Measurements from ENCODE around the gene FAM83G. TPM values are rescaled to one million over a fixed set of nuclear protein-coding genes. Genes with fewer than 3 reads are reported as not detected.

The FAM83G gene
- total and polyA plus RNA-seq, 2 experiments from 2014 or later, result 7.6 to 44.5 TPM

- no peaks in the 10 kb centered on the region for H3K9me3 Mint-ChIP-seq
- Histone ChIP-seq H3K36me3 (ENCODE audit: insufficient read depth) (peaks cover 10% of the 10 kb centered on the region), H3K27ac (ENCODE audit: low read depth) (no peak overlapping the region), H3K4me1 (ENCODE audit: insufficient read depth) (no peaks in the 10 kb centered on the region), H3F3A (replicated peaks; ENCODE audit: low read depth) (no peaks in the 10 kb centered on the region), H3K79me2 (replicated peaks; ENCODE audit: insufficient read depth) (0 out of 2 replicates have a peak, but pooled peaks cover 3% of the 10 kb centered on the region), H2AFZ (no peak overlapping the region), H3K27me3 (ENCODE audit: insufficient read depth) (no peaks in the 10 kb centered on the region), H3K4me2 (no peak overlapping the region), H3K4me3 (no peak overlapping the region), H3K9me2 (ENCODE audit: insufficient read depth) (no peaks in the 10 kb centered on the region), H4K20me1 (replicated peaks; ENCODE audit: insufficient read depth) (0 out of 2 replicates have a peak, but pooled peaks cover 3% of the 10 kb centered on the region)
- TF ChIP-seq POLR2AphosphoS5 (IDR thresholded peaks at IDR 0.05; ENCODE audit: low read depth) (no peak), STAT1 (IDR thresholded peaks at IDR 0.05; ENCODE audit: unreplicated experiment) (no peak), CTCF (conservative IDR thresholded peaks at IDR 0.05; ENCODE audit: low read depth in 2 of 2) (no peak), ZNF462 (CRISPR knock-in tag; IDR thresholded peaks at IDR 0.05) (no peak), EZH2phosphoT487 (IDR thresholded peaks at IDR 0.05; ENCODE audit: unreplicated experiment) (no peak)
- peaks cover 15% of the 10 kb centered on the region for H3K27me3 Mint-ChIP-seq (ENCODE audit: insufficient read depth, low read depth, poor library complexity)
- H3K4me1 Mint-ChIP-seq, result no peaks in the 10 kb centered on the region
- no peak overlapping the region for H3K27ac Mint-ChIP-seq
- H3K36me3 Mint-ChIP-seq (ENCODE audit: low read depth), result peaks cover 44% of the 10 kb centered on the region
- ATAC-seq (no peak), DNase-seq (ENCODE audit: low spot score) (no peak)
- H3K4me3 Mint-ChIP-seq, result no peak overlapping the region
These were observed 27.5 kb downstream of the FAM83G start for GRCh38 chr17:18977021-18977420.
